ENCODE data around the gene HAUS8.

DNA sequence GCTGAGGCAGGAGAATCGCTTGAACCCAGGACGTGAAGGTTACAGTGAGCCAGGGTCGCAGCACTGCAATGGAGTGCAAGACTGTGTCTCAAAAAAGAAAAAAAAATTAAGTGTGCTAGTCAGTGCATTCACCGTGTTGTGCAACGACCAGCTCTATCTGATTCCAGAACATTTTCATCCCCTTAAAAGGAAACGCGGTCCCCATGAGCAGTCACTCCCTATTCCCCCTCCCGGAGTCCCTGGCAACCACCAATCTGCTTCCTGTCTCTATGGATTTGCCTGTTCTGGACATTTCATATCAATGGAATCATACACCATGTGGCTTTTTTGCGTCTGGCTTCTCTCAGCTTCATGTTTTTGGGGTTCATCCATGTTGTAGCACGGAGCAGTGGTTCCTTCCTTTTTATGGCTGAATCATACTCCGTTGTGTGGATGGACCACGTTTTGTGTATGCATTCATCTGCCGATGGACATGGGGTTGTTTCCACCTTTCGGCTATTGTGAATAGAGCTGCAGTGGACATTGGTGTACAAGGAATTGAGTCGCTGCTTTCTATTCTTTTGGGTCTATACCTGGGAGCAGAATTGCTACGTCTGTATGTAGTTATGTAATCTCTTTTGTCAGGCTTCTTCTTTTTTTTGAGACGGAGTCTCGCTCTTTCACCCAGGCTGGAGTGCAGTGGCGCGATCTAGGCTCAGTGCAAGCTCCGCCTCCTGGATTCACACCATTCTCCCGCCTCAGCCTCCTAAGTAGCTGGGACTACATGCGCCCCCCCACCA is 20.1 kb upstream of the HAUS8 start:
- TF ChIP-seq EZH2 (IDR thresholded peaks at IDR 0.05; ENCODE audit: low read length, unreplicated experiment) (no peak), EZH2phosphoT487 (IDR thresholded peaks at IDR 0.05; ENCODE audit: borderline replicate concordance, low read length) (no peak)
- TF ChIP-seq, protein P1, sequence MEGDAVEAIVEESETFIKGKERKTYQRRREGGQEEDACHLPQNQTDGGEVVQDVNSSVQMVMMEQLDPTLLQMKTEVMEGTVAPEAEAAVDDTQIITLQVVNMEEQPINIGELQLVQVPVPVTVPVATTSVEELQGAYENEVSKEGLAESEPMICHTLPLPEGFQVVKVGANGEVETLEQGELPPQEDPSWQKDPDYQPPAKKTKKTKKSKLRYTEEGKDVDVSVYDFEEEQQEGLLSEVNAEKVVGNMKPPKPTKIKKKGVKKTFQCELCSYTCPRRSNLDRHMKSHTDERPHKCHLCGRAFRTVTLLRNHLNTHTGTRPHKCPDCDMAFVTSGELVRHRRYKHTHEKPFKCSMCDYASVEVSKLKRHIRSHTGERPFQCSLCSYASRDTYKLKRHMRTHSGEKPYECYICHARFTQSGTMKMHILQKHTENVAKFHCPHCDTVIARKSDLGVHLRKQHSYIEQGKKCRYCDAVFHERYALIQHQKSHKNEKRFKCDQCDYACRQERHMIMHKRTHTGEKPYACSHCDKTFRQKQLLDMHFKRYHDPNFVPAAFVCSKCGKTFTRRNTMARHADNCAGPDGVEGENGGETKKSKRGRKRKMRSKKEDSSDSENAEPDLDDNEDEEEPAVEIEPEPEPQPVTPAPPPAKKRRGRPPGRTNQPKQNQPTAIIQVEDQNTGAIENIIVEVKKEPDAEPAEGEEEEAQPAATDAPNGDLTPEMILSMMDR (conservative IDR thresholded peaks at IDR 0.05; ENCODE audit: low read depth, low read length) = no peak

All from PC-3 (cell line).